CMK (cell line): ENCODE measurements around the gene ZC3H10.
A peak's percentile ranks its signal among the peaks of the same experiment; 100 is the strongest.
"Not testable (repeated sequence)": the region's sequence is repeated elsewhere in the genome, so short reads cannot be mapped to it uniquely, and the experiment has no call there.

ENCODE experiments used
- DNase-seq: peaks from one replicate; pipeline ENCODE4 v3.0.0-alpha.2; 2010; ENCODE audit warnings: low read depth

ZC3H10 gene

GRCh38 chr12:56117778-56118687 lies at the start of gene ZC3H10:
ZC3H10 (plus strand) TSS chr12:56118266; CDS start chr12:56120563, 2,297 bp downstream.
- DNase-seq, result peak; percentile 97

GRCh38 chr12:56071648-56072047 lies 46.4 kb upstream of the ZC3H10 start:
- no peak for DNase-seq

GRCh38 chr12:56074396-56074795 lies 43.7 kb upstream of the ZC3H10 start:
- no peak for DNase-seq

- DNase-seq, result not testable (repeated sequence)
Observed at GRCh38 chr12:56077966-56078365, 40.1 kb upstream of the ZC3H10 start.

- no peak for DNase-seq
Observed at GRCh38 chr12:56078427-56078826, 39.6 kb upstream of the ZC3H10 start.

GRCh38 chr12:56078931-56079722 lies 38.9 kb upstream of the ZC3H10 start:
- DNase-seq, result peak; percentile 36

- no peak for DNase-seq
Observed at GRCh38 chr12:56079723-56080555, 38.1 kb upstream of the ZC3H10 start, which contains the start of gene ERBB3. ERBB3 (plus strand) TSS chr12:56080165; CDS start chr12:56080301, 136 bp downstream.

GRCh38 chr12:56080556-56081138 lies 37.4 kb upstream of the ZC3H10 start:
- DNase-seq, result no peak

- no peak for DNase-seq
Observed at GRCh38 chr12:56081393-56082347, 36.4 kb upstream of the ZC3H10 start.

- no peak for DNase-seq
Observed at GRCh38 chr12:56082382-56082781, 35.7 kb upstream of the ZC3H10 start.

- no peak for DNase-seq
Observed at GRCh38 chr12:56082967-56083366, 35.1 kb upstream of the ZC3H10 start.

GRCh38 chr12:56084958-56085543 lies 33.0 kb upstream of the ZC3H10 start:
- DNase-seq, result no peak

GRCh38 chr12:56086096-56086495 lies 32.0 kb upstream of the ZC3H10 start:
- DNase-seq, result no peak

- no peak for DNase-seq
Observed at GRCh38 chr12:56086608-56087007, 31.5 kb upstream of the ZC3H10 start.

- DNase-seq, result no peak
Observed at GRCh38 chr12:56087220-56087619, 30.8 kb upstream of the ZC3H10 start.

- no peak for DNase-seq
Observed at GRCh38 chr12:56097738-56098137, 20.3 kb upstream of the ZC3H10 start.

- no peak for DNase-seq
Observed at GRCh38 chr12:56098592-56098991, 19.5 kb upstream of the ZC3H10 start.

- no peak for DNase-seq
Observed at GRCh38 chr12:56099787-56100186, 18.3 kb upstream of the ZC3H10 start.

- no peak for DNase-seq
Observed at GRCh38 chr12:56101045-56101444, 17.0 kb upstream of the ZC3H10 start.

- DNase-seq, result no peak
Observed at GRCh38 chr12:56102683-56103065, 15.4 kb upstream of the ZC3H10 start.
